Thyroid gland (tissue), 4 donors: Measurements from ENCODE around the gene ZCWPW2. TPM values are rescaled to one million over a fixed set of nuclear protein-coding genes. Genes with fewer than 3 reads are reported as not detected.

Source experiments
- DNase-seq, 2 donors: peaks; one replicate each; pipeline ENCODE4 v3.0.0-alpha.2; 2019
- H3K27ac ChIP-seq, 3 donors: fragments of 200-600 bp; sonication (generic); 1 replicate in 2 of 3; 2 replicates in 1 of 3; pipeline ENCODE4 v1.5.1; 2016 to 2019; ENCODE audit warnings: mild to moderate bottlenecking in 1 of 3, moderate library complexity in 1 of 3
- H3K27me3 ChIP-seq: fragments of 200-600 bp; sonication (generic); one replicate; pipeline ENCODE4 v1.5.1; 2019
- H3K36me3 ChIP-seq, 2 donors: fragments of 200-600 bp; sonication (generic); one replicate each; pipeline ENCODE4 v1.5.1; 2016 to 2019
- H3K4me1 ChIP-seq, 2 donors: fragments of 200-600 bp; sonication (generic); one replicate each; pipeline ENCODE4 v1.5.1; 2017 to 2019
- H3K4me3 ChIP-seq, 3 donors: fragments of 200-600 bp; sonication (generic); replicated peaks in 1 of 3; 1 replicate in 2 of 3; 2 replicates in 1 of 3; pipeline ENCODE4 v1.5.1; 2016; ENCODE audit warnings: mild to moderate bottlenecking in 1 of 3
- H3K9me3 ChIP-seq: fragments of 200-600 bp; sonication (generic); one replicate; pipeline ENCODE4 v1.5.1; 2017
- POLR2A ChIP-seq, 2 donors: fragments of 450-650 bp; IDR thresholded peaks; one replicate each; pipeline ENCODE4 v1.6.1; 2017; ENCODE audit warnings: antibody characterized with exemption in 2 of 2, mild to moderate bottlenecking in 2 of 2, moderate library complexity in 1 of 2
- WGBS, 2 donors: methylation state at CpG; one replicate each; pipeline ENCODE4 v1.1.5; 2017; 5-methylcytosine and 5-hydroxymethylcytosine counted together
- intact Hi-C: fragments of 100-400 bp; cut with DNase I; formaldehyde crosslinking; loops from one replicate; pipeline ENCODE4 v1.15.1; 2023
- total RNA-seq, 4 donors: library from RNA; depleted of rRNA; stranded (reverse); fragments of >200 nt; gene quantifications; one replicate each; pipeline ENCODE4 v1.2.3, GENCODE V29; 2016
- TF ChIP-seq, protein P1 (sequence below), 6 experiments: fragments of 200-600 bp in 3 of 6; fragments of 450-650 bp in 3 of 6; sonication (generic) in 3 of 6; IDR thresholded peaks; one replicate each; pipeline ENCODE4 v1.5.1; 2016 to 2019; ENCODE audit warnings: antibody characterized with exemption in 6 of 6, mild to moderate bottlenecking in 2 of 6, inconsistent platforms in 1 of 6, moderate library complexity in 1 of 6

ZCWPW2 gene
- total RNA-seq, 4 donors from 2014 or later: 0.49 to 2.6 (median 1.1) TPM; not detected in 1

DNA sequence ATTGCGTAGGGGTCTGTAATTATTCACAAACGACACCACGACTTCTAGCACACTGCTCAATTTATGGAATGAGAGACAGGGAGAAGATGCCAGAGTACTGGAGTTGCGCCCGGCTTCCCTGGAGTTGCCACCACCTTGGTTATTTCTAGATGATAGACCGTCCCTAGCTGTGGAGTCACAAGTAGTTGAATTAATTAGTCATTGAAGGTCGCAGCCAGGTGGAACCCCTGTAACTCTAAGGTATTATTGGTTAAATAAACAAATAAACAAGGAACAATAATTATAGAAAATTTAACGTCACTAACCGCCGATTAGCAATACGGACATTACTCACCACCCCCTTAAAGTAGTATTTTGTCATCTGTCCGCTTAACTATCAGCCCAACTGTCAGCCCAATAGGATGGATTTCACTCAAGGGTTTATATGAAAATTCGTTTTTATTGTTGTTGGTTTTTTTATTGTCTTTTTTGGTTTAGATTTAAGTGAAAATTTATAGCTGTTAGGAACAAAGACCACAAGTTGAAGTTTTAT is 1.0 kb downstream of the ZCWPW2 start:
- H3K27ac ChIP-seq: peak overlapping the region; percentile 80 to 99 (median 98)
- DNase-seq: no peak
- no peak for TF ChIP-seq POLR2A (IDR thresholded peaks at IDR 0.05)
- TF ChIP-seq, protein P1, sequence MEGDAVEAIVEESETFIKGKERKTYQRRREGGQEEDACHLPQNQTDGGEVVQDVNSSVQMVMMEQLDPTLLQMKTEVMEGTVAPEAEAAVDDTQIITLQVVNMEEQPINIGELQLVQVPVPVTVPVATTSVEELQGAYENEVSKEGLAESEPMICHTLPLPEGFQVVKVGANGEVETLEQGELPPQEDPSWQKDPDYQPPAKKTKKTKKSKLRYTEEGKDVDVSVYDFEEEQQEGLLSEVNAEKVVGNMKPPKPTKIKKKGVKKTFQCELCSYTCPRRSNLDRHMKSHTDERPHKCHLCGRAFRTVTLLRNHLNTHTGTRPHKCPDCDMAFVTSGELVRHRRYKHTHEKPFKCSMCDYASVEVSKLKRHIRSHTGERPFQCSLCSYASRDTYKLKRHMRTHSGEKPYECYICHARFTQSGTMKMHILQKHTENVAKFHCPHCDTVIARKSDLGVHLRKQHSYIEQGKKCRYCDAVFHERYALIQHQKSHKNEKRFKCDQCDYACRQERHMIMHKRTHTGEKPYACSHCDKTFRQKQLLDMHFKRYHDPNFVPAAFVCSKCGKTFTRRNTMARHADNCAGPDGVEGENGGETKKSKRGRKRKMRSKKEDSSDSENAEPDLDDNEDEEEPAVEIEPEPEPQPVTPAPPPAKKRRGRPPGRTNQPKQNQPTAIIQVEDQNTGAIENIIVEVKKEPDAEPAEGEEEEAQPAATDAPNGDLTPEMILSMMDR (IDR thresholded peaks at IDR 0.05): peak in 2 of 6 experiments; percentile 2 to 21
- peak overlapping the region; percentile 55 to 94 (median 65) for H3K4me3 ChIP-seq
- H3K9me3 ChIP-seq: no peaks in the 10 kb centered on the region
- intact Hi-C loops: no loop called here
- H3K4me1 ChIP-seq: peaks cover 22 to 25% of the 10 kb centered on the region in 2 donors
- no peaks in the 10 kb centered on the region for H3K36me3 ChIP-seq
- WGBS, 2 donors: 20 to 29% methylated on average over 13 of the region's 13 CpGs
- no peaks in the 10 kb centered on the region for H3K27me3 ChIP-seq

DNA sequence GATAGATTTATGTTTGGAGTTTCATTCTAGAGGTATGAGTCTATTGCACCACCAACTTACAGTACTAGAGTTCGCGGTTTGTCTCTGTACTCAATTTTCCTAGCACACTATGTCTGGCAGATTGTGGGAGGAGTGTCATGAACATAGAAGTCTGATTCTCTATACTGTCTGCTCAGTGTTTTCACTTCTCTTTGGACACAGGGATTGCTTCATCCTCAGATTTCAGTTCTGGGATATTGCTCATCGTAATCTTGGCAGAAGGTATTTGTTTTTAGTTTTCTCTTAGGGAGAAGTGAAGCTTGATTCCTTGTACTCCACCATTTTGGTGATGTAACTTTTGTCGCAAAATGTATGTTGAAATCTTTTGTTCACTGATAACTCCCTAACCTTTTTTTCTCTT is 27.9 kb downstream of the ZCWPW2 start:
- WGBS, 2 donors: 83 to 85% methylated on average over 4 of the region's 4 CpGs
- H3K27me3 ChIP-seq: no peaks in the 10 kb centered on the region
- no peak overlapping the region for H3K27ac ChIP-seq
- H3K4me3 ChIP-seq: no peak overlapping the region
- intact Hi-C loops: no loop called here
- DNase-seq: no peak
- no peaks in the 10 kb centered on the region for H3K9me3 ChIP-seq
- no peaks in the 10 kb centered on the region for H3K36me3 ChIP-seq
- TF ChIP-seq POLR2A (IDR thresholded peaks at IDR 0.05): no peak
- TF ChIP-seq, protein P1 (IDR thresholded peaks at IDR 0.05): no peak
- H3K4me1 ChIP-seq: no peaks in the 10 kb centered on the region

DNA sequence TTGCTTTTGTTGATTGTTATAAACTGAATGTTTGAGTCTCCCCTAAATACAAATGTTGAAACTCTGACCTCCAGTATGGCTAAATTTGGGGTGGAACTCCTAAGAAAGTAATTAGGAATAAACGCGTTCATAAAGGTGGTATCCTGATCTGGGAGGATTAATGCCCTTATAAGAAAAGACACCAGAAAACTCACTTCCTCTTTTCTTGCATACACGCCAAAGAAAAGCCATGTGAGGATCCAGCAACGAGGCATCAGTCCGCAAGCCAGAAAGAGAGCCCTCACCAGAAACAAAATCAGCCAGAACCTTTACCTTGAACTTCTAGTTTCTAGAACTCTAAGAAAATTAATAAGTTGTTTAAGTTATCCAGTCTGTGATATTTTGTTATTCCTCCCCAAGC is 37.5 kb downstream of the ZCWPW2 start:
- Histone ChIP-seq H3K36me3 (no peaks in the 10 kb centered on the region), H3K4me3 (no peak overlapping the region), H3K27me3 (no peaks in the 10 kb centered on the region), H3K4me1 (no peaks in the 10 kb centered on the region), H3K9me3 (no peaks in the 10 kb centered on the region), H3K27ac (no peak overlapping the region)
- no peak for DNase-seq
- intact Hi-C loops: no loop called here
- TF ChIP-seq POLR2A (IDR thresholded peaks at IDR 0.05): no peak
- TF ChIP-seq, protein P1 (IDR thresholded peaks at IDR 0.05): no peak
- WGBS, 2 donors: 94 to 96% methylated on average over 5 of the region's 5 CpGs

DNA sequence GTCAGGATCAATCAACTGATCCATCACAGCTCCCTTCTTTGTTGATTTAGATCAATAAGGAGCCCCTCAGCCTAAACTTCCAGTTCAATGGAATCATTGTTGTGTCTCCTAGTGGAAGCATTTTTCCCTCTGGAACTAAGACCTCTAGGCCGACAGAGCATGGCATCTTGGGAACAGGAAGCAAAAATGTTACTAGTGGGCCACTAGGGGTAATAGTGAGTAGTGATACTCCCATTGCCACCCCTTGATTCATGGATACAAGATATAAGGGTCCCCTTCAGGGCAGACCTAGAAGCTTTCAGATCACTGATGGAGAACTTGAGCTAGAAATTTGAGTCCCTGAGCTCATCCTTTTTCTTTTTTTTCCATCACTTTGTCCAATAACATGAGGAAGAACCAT is 40.5 kb downstream of the ZCWPW2 start:
- intact Hi-C loops: no loop called here
- H3K9me3 ChIP-seq: no peaks in the 10 kb centered on the region
- H3K4me1 ChIP-seq: no peaks in the 10 kb centered on the region
- TF ChIP-seq POLR2A (IDR thresholded peaks at IDR 0.05): no peak
- TF ChIP-seq, protein P1 (IDR thresholded peaks at IDR 0.05): no peak
- no peak overlapping the region for H3K27ac ChIP-seq
- 78 to 100% methylated on average over 1 of the region's 1 CpG for WGBS, 2 donors
- no peak overlapping the region for H3K4me3 ChIP-seq
- no peaks in the 10 kb centered on the region for H3K36me3 ChIP-seq
- DNase-seq: no peak
- H3K27me3 ChIP-seq: no peaks in the 10 kb centered on the region

DNA sequence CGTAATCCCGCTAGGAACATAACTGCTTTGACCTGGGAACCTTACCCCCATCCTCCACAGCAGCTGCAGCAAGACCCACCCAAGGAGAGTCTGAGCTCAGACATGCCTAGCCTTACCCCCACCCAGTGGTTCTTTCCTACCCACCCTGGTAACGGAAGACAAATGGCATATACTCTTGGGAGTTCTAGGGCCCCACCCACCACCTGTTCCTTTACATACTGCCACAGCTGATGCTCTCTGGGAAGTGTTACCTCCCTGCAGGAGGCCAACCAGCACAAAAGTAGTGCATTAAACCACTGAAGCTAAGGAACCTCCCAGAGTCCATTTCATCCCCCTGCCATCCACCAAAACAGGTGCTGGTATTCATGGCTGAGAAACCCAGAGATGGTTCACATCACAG is 50.7 kb downstream of the ZCWPW2 start:
- H3K27ac ChIP-seq: no peak overlapping the region
- H3K9me3 ChIP-seq: no peaks in the 10 kb centered on the region
- H3K36me3 ChIP-seq: no peaks in the 10 kb centered on the region
- no peak for DNase-seq
- TF ChIP-seq, protein P1 (IDR thresholded peaks at IDR 0.05): no peak
- no peak for TF ChIP-seq POLR2A (IDR thresholded peaks at IDR 0.05)
- no peaks in the 10 kb centered on the region for H3K4me1 ChIP-seq
- intact Hi-C loops: no loop called here
- WGBS, 2 donors: 94 to 98% methylated on average over 3 of the region's 3 CpGs
- no peaks in the 10 kb centered on the region for H3K27me3 ChIP-seq
- H3K4me3 ChIP-seq: no peak overlapping the region
